ENCODE measurements around the gene CTU2. TPM values are rescaled to one million over a fixed set of nuclear protein-coding genes. Genes with fewer than 3 reads are reported as not detected.
A peak's percentile ranks its signal among the peaks of the same experiment; 100 is the strongest.

The CTU2 gene
- polyA plus RNA-seq, 1 of the 3 experiments (the other 2 are of a cell fraction) = 16.2 TPM

- Histone ChIP-seq H3K27me3 (ENCODE audit: insufficient read depth) (no peaks in the 10 kb centered on the region), H3F3A (replicated peaks; ENCODE audit: insufficient read depth) (peaks cover 14% of the 10 kb centered on the region), H3K9me2 (no peaks in the 10 kb centered on the region), H3K4me2 (no peak overlapping the region), H3K36me3 (replicated peaks in 1 of 2; ENCODE audit: control insufficient read depth in 1 of 2, insufficient read depth in 2 of 2, low read length in 1 of 2) (peaks cover 8 to 44% of the 10 kb centered on the region in 2 experiments), H3K9me3 (no peaks in the 10 kb centered on the region), H3K27ac (ENCODE audit: low read depth in 2 of 2, low read length in 1 of 2) (no peak overlapping the region), H4K20me1 (ENCODE audit: insufficient read depth) (peaks cover 5% of the 10 kb centered on the region; the same call in 1 of the 2 replicates), H3K79me2 (ENCODE audit: insufficient read depth) (peaks cover 21% of the 10 kb centered on the region; the same call in 1 of the 2 replicates), H3K4me1 (ENCODE audit: control insufficient read depth in 1 of 2, insufficient read depth in 2 of 2, low read depth in 1 of 2, low read length in 1 of 2) (peaks cover 0 to under 1% of the 10 kb centered on the region in 2 experiments; a peak in 2 of 4 replicates), H2AFZ (ENCODE audit: low read depth) (no peak overlapping the region), H3K4me3 (ENCODE audit: low read depth in 2 of 2, low read length in 1 of 2) (no peak overlapping the region), H3K9ac (no peak overlapping the region)
- DNase-seq = no peak
- TF ChIP-seq SMC3 (IDR thresholded peaks at IDR 0.05; ENCODE audit: low read depth, low read length) (no peak), MXI1 (IDR thresholded peaks at IDR 0.05; ENCODE audit: low read depth, low read length) (no peak), EZH2phosphoT487 (IDR thresholded peaks at IDR 0.05; ENCODE audit: borderline replicate concordance, low read depth) (no peak), CHD2 (IDR thresholded peaks at IDR 0.05; ENCODE audit: low read length, partially characterized antibody) (no peak), NFIC (IDR thresholded peaks at IDR 0.05; ENCODE audit: borderline replicate concordance) (no peak), GABPA (IDR thresholded peaks at IDR 0.05; ENCODE audit: low read depth) (no peak), FOSL2 (IDR thresholded peaks at IDR 0.05; ENCODE audit: borderline replicate concordance, low read depth) (no peak), GATA2 (CRISPR knock-in tag; IDR thresholded peaks at IDR 0.05) (no peak), RAD21 (IDR thresholded peaks at IDR 0.05; ENCODE audit: low read length) (no peak), MEF2A (IDR thresholded peaks at IDR 0.05; ENCODE audit: borderline replicate concordance, low read depth) (no peak)
- TF ChIP-seq, protein P1, sequence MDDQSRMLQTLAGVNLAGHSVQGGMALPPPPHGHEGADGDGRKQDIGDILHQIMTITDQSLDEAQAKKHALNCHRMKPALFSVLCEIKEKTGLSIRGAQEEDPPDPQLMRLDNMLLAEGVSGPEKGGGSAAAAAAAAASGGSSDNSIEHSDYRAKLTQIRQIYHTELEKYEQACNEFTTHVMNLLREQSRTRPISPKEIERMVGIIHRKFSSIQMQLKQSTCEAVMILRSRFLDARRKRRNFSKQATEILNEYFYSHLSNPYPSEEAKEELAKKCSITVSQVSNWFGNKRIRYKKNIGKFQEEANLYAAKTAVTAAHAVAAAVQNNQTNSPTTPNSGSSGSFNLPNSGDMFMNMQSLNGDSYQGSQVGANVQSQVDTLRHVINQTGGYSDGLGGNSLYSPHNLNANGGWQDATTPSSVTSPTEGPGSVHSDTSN (IDR thresholded peaks at IDR 0.05) = no peak
- TF ChIP-seq, protein P2, sequence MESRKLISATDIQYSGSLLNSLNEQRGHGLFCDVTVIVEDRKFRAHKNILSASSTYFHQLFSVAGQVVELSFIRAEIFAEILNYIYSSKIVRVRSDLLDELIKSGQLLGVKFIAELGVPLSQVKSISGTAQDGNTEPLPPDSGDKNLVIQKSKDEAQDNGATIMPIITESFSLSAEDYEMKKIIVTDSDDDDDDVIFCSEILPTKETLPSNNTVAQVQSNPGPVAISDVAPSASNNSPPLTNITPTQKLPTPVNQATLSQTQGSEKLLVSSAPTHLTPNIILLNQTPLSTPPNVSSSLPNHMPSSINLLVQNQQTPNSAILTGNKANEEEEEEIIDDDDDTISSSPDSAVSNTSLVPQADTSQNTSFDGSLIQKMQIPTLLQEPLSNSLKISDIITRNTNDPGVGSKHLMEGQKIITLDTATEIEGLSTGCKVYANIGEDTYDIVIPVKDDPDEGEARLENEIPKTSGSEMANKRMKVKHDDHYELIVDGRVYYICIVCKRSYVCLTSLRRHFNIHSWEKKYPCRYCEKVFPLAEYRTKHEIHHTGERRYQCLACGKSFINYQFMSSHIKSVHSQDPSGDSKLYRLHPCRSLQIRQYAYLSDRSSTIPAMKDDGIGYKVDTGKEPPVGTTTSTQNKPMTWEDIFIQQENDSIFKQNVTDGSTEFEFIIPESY (IDR thresholded peaks at IDR 0.05; ENCODE audit: borderline replicate concordance, low read depth) = no peak
- POLR2A ChIA-PET = no interaction called here
- WGBS (ENCODE audit: low lambda C conversion rate) = 93% methylated on average over 6 of the region's 25 CpGs
- CTCF ChIA-PET = no interaction called here
Observed at GRCh38 chr16:88712362-88712979, 6.2 kb downstream of the CTU2 start.

DNA sequence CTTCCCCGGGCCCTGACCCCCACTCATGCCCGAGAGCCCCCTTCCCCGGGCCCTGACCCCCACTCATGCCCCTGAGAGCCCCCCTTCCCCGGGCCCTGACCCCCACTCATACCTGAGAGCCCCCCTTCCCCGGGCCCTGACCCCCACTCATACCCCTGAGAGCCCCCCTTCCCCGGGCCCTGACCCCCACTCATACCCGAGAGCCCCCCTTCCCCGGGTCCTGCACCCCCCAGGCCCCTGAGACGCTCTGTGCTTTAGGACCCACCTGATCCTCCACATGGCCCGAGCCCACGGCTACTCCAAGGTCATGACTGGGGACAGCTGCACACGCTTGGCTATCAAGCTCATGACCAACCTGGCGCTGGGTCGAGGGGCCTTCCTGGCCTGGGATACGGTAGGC is 6.8 kb downstream of the CTU2 start:
- Histone ChIP-seq H3K9me2 (no peaks in the 10 kb centered on the region), H3K27ac (ENCODE audit: low read depth in 2 of 2, low read length in 1 of 2) (no peak overlapping the region), H3K9me3 (no peaks in the 10 kb centered on the region), H3K9ac (no peak overlapping the region), H3K79me2 (ENCODE audit: insufficient read depth) (peaks cover 15% of the 10 kb centered on the region; the same call in 1 of the 2 replicates), H2AFZ (ENCODE audit: low read depth) (no peak overlapping the region), H3K4me3 (ENCODE audit: low read depth in 2 of 2, low read length in 1 of 2) (no peak overlapping the region), H3K4me1 (ENCODE audit: control insufficient read depth in 1 of 2, insufficient read depth in 2 of 2, low read depth in 1 of 2, low read length in 1 of 2) (no peaks in the 10 kb centered on the region), H3K36me3 (replicated peaks in 1 of 2; ENCODE audit: control insufficient read depth in 1 of 2, insufficient read depth in 2 of 2, low read length in 1 of 2) (peaks cover 11 to 46% of the 10 kb centered on the region in 2 experiments), H4K20me1 (ENCODE audit: insufficient read depth) (peaks cover 5% of the 10 kb centered on the region; the same call in 1 of the 2 replicates), H3K4me2 (no peak overlapping the region), H3K27me3 (ENCODE audit: insufficient read depth) (no peaks in the 10 kb centered on the region), H3F3A (replicated peaks; ENCODE audit: insufficient read depth) (peaks cover 15% of the 10 kb centered on the region)
- ChIA-PET CTCF (no interaction called here), POLR2A (no interaction called here)
- WGBS (ENCODE audit: low lambda C conversion rate) = 92% methylated on average over 14 of the region's 15 CpGs
- DNase-seq = peak; percentile 58
- TF ChIP-seq, protein P1 (IDR thresholded peaks at IDR 0.05) = no peak
- TF ChIP-seq TAF1 (IDR thresholded peaks at IDR 0.05; ENCODE audit: borderline replicate concordance, low read depth, low read length) = no peak
- no peak for TF ChIP-seq CHD2 (IDR thresholded peaks at IDR 0.05; ENCODE audit: low read length, partially characterized antibody)
- TF ChIP-seq CTCF (IDR thresholded peaks at IDR 0.05) = no peak
- no peak for TF ChIP-seq RFX5 (IDR thresholded peaks at IDR 0.05; ENCODE audit: low read length)
- no peak for TF ChIP-seq NFIC (IDR thresholded peaks at IDR 0.05; ENCODE audit: borderline replicate concordance)
- TF ChIP-seq RCOR1 (IDR thresholded peaks at IDR 0.05; ENCODE audit: low read length) = no peak
- TF ChIP-seq, protein P3, sequence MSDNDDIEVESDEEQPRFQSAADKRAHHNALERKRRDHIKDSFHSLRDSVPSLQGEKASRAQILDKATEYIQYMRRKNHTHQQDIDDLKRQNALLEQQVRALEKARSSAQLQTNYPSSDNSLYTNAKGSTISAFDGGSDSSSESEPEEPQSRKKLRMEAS (IDR thresholded peaks at IDR 0.05; ENCODE audit: low read depth) = no peak
- no peak for TF ChIP-seq FOXJ3 (CRISPR knock-in tag; IDR thresholded peaks at IDR 0.05)
- TF ChIP-seq USF2 (IDR thresholded peaks at IDR 0.05; ENCODE audit: borderline replicate concordance, low read depth, low read length) = no peak
